HCEC 1CT (cell line): Measurements from ENCODE around the gene PFN1.
"Not testable (repeated sequence)": the region's sequence is repeated elsewhere in the genome, so short reads cannot be mapped to it uniquely, and the experiment has no call there.

ENCODE experiments used
- DNase-seq: peaks from one replicate; pipeline ENCODE4 v3.0.0-alpha.2; 2017

Gene PFN1

DNA sequence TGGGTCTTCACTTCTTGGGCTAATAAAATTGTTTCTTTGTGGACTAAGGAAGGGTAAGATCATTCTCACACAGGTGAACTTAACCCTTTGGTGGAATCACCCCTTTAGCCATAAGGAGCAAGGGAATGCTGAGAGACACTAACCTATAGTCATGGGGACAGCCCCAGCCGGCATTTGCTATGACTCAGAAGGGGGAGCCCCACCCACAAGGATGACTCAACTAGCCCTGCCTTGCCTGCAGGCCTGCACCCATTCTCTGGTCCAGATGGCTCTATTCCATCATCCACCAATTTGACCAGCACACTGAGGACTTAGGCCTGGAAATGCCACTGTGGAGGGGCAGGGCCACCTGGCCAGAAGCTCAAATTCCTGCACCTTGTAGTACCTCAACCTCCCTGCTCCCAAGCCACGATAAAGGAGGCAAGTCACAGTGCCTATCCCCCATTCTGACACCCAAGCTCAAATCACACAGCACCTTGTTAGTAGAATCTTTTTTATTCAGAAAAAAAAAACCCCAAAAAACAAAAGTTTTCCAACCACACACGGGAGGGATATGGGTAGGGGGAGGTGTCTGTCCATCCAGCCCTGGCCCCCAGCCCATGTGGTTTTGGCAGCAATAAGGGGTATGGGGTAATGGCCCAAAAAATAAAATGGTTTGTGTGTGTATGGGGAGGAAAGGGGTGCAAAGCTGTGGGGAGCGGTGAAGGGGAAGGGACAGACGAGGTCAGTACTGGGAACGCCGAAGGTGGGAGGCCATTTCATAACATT lies 3.0 kb downstream of the PFN1 start:
- peak; percentile 94 for DNase-seq

DNA sequence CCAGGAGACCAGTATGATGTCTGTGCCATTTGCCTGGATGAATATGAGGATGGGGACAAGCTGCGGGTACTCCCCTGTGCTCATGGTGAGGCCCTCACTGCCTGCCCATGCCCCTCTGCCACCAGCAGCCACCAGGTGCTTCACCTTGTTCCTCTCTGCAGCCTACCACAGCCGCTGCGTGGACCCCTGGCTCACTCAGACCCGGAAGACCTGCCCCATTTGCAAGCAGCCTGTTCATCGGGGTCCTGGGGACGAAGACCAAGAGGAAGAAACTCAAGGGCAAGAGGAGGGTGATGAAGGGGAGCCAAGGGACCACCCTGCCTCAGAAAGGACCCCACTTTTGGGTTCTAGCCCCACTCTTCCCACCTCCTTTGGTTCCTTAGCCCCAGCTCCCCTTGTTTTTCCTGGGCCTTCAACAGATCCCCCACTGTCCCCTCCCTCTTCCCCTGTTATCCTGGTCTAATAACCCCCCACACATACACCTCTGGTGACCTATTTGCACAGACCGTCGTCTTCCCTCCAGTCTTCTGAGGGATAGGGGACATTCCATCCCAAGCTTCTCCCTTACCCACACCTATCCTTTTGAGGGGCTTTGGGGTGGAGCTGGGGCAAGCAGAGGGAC lies 3.7 kb downstream of the PFN1 start:
- DNase-seq = no peak

DNA sequence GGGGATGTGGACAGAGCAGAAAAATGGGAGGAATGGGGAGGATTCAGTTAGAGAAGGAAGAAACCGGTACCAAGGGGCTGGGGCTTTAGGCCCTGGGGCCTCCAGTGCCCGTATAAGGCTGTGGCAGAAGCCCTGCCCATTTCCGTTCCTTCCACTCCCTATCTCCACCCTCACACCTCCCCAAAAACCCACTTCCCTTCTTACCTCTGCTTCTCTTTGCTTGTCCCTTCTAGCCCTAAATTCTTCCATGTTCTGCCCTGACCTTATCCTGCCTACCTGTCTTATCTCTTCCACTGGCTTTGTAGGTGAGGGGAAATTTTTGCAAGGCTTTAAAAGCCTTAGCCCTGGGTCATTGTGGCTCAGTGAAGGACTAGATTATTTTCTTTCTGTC lies 4.2 kb downstream of the PFN1 start:
- DNase-seq = no peak

DNA sequence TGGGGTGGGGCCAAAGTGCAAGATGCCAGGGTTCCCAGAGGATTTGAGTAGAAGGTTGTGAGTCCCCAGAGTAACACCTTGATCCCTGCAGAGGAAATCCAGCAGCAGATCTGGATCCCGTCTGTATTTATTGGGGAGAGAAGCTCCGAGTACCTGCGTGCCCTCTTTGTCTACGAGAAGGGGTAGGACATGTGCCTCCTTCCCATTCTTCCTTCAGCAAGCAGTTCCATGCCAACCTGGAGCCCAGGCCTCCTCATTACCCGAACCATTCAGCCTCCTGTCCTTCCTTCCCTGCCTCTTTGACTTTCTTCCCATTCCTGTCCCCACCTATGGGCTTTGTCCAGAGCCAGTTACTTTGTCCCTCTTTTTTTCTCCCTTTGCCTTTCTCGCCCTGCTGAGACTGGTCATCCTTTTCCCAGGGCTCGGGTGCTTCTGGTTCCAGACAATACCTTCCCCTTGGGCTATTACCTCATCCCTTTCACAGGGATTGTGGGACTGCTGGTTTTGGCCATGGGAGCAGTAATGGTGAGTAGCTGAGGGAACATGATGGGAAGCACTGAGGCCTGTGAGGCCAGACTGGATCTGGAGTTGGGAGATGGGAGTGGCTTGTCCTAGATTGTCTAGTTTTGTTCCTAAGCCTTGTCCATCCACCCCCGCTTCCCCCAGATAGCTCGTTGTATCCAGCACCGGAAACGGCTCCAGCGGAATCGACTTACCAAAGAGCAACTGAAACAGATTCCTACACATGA lies 5.4 kb downstream of the PFN1 start:
- no peak for DNase-seq

DNA sequence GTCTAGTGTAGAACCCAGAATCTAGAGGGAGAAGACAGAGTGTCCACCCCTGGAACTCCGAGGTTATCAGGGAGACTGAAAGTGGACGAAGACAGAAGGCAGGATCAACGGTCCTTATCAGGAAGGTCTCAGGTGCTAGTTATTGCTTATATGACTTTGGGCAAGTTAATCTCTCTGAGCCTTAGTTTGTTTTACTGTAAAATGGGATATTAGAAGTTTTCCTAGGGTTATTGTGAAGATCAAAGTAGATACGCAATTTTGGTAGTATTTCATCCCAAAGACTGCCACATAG lies 7.1 kb downstream of the PFN1 start:
- no peak for DNase-seq

DNA sequence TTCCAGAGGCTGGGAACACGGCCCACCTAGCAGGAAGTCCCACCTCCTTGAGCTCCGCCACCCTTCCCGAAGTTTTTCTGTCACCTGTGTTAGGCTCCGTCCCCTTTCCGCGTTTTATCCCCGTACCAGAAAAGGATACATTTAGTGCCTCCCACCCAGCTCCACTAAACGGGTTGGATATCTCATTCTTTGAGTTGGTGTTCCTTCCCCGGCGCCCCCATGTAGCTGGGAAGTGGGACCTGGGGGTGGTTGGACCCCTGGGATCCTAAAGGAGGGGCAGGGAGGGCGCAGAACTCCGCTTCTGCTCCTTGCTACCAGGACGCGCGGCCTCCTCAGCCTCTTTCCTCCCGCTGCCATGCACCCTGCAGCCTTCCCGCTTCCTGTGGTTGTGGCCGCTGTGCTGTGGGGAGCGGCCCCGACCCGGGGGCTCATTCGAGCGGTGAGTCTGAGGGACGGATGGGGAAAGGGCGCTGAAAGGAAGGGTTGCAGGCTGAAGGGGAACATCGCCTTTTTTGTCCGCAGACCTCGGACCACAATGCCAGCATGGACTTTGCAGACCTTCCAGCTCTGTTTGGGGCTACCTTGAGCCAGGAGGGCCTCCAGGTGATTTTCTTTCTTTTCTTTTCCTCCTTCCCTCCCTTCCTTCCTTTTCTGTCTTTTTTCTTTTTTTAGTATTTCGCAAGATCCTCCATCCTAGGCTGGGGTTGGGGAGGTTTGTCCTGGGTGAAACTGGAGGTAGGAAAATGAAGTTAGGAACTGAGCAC lies 7.6 kb downstream of the PFN1 start:
- DNase-seq = no peak

DNA sequence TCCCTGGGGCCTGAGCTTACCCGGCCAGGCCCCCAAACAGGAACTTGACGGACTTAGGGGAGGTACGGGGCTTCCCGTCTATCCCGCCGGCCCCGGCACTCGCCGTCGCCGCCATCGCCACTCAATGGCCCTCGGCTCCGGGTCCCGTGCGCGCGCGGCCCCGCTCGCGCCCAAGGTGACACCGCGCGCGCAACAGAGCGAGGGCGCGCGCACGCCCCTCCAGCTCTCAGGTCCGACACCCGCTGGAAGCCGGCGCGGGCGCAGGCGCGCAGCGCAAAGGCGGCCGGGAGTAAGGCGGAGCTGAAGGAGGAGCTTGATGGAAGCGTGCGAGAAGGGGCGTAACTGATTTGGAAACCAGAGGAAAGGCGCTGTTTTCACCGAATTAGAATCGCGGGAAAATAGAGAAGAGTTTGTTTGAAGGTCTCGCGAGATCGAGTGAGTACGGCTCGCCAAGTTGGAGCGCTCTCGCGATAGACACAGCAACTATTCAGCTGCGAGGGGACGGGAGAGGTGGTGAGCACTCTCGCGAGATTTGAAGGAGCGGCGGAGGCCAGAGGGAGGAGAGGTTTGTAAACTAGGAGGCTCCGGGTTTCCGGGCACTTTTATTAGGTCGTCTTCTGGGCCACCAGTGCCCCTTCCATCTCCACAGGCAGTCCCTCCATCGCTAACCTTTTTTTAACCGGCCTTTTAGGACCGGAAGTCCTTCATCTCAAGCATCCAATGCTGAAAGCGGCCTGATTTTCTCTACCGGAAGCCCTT lies 8.4 kb downstream of the PFN1 start, which contains the start of the genes RNF167 and SLC25A11:
RNF167 (plus strand) TSS at position 473 of the 759 bp plus-strand sequence. CDS start 642 bp downstream, outside the sequence.
SLC25A11 (minus strand) TSS at position 251 of the 759 bp plus-strand sequence; CDS start at position 115, 136 bp downstream.
- peak; percentile 100 for DNase-seq

DNA sequence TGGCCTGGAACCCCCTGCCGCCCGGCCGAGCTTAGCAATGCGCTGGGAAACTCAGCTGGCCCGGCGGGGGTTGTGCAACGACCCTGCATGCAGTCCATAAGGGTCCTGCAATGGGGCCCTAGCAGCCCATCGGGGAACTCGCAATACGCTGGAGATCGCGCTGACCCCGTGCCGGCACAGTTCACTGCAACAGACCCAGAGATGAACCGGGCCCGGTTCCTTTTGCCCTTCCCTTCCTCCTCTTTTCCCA lies 8.9 kb downstream of the PFN1 start:
- no peak for DNase-seq

DNA sequence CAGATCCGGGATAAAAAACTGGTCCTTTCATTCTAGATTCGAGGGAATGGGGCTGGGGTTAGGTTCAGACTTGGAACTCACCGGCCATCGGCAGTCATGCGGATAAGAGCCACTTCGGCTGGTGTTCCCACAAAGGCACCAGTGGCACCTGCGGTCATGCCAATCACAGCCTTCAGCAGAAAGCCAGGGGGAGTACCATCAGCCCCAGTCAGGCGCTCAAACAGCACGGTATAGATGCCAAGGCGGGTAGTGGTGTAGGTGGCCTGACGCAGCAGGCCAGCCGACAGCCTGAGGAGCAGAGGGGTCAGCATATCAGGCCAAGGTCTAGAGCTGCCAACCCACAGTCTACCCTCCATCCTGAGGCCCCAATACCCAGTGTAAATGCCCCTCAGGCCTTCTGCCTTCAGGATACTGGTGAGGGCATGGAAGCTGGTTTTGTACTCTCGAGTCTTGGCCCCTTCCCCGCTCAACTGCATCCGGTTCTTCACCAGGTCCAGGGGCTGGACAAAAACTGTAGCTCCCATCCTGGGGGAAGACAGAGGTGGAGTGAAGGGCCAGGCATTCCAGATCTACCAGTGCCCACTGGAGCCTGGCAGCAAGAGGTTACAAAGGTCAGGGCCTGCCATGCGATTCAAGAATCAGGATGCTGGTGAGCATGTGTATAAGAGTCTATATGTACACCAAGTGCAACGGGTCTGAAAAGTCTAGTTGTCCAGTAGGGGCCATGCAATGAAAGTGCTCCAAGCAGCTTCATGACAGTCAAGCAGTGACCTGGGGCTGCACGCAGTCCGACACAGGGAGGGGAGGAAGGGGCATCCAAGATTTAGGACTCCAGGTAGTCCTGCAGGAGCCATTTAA lies 9.4 kb downstream of the PFN1 start:
- DNase-seq = no peak

DNA sequence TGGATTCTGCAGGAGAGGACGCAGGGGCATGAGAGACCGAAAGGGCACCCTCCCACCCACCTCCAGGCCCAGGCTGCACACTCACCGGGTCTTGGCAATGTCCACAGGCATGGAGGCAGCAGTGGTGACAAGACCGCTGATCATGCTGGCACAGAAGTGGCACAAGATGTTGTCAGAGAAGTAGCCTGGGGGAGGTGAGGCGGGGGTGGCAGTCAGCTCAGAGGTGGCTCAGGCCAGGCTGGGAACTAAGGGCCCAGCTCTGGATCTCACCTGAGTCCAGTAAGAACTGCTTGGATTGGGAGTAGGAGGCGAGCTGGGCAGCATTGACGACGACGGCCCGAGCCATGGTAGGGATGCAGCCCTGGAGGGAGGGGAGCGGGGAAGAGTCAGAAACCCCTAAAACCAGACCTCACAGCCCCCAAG lies 10.2 kb downstream of the PFN1 start:
- no peak for DNase-seq

DNA sequence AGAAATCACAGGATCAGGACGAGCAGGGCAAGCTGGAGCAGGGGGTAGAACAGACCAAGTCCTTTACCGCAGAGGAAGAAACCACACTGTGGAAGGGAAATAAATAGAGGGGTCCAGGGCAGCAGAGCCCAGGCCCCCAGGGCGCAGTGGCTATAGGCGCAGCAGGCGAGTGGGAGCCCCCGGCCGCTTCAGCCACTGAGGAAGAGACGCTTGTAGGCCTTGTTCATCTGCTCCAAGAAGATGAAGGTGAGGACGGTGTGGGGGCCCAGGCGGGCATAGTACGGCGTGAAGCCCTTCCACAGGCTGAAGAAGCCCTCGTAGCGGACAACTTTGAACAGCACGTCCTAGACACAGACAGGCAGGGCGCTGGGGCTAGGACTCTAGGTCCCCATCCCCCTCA lies 10.8 kb downstream of the PFN1 start:
- no peak for DNase-seq

DNA sequence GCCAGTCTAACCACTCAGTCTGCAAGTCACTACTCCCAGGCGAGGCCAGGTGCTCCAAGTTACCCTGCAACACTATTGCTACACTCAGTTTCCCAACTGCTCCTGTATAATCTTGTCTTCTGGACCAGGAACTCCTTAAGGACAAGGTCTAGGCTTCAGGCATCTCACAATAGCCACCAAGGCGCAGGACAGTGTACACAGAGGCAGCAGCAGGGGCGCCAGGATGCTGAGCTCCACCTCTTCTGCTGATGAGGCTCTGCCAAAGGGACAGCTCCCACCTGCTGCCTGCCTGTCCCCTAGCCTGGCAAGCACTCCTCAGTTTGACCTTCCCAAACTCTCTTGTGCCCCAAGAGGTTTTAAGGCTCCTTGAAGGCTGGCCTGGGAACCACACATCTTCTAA lies 11.9 kb downstream of the PFN1 start:
- DNase-seq = no peak

DNA sequence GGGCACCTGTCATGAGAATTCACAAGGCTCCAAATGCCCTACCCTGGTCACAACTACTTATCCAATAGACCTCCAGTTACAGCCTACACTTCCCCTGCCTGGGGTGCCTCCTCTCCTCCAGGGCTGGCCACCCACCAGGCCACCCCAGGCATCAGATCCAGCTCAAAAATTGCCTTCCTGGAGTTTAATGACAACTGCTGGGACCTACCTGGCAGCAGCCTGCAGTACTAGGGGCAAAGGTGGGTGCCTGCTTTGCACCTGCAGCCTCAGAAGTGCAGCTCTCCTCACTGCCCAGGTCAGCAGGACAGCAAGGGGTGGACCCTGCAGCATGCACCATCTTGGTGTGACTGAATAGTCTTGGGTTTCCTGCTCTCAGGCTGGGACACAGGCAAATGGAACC lies 12.7 kb downstream of the PFN1 start:
- DNase-seq = no peak

DNA sequence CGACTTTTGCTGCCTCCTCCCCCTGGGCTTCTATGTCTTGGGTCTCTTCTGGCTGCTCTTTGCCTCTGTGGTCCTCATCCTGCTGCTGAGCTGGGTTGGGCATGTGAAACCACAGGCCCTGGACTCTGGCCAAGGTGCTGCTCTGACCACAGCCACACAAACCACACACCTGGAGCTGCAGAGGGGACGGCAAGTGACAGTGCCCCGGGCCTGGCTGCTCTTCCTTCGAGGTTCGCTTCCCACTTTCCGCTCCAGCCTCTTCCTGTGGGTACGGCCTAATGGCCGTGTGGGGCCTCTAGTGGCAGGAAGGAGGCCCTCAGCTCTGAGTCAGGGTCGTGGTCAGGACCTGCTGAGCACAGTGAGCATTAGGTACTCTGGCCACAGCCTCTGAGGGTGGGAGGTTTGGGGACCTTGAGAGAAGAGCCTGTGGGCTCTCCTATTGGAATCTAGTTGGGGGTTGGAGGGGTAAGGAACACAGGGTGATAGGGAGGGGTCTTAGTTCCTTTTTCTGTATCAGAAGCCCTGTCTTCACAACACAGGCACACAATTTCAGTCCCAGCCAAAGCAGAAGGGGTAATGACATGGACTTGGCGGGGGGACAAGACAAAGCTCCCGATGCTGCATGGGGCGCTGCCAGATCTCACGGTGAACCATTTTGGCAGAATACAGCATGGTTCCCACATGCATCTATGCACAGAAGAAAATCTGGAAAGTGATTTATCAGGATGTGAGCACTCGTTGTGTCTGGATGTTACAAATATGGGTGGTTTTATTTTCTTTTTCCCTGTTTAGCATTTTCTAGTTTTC lies 14.0 kb downstream of the PFN1 start:
- peak; percentile 57 for DNase-seq

DNA sequence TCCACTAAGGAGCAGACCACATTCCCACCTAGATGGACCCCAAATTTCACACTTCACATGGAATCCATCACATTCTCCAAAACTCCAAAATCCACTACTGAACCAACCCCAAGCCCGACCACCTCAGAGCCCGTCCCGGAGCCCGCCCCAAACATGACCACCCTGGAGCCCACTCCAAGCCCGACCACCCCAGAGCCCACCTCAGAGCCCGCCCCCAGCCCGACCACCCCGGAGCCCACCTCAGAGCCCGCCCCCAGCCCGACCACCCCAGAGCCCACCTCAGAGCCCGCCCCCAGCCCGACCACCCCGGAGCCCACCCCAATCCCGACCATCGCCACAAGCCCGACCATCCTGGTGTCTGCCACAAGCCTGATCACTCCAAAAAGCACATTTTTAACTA lies 14.7 kb downstream of the PFN1 start:
- DNase-seq = no peak

DNA sequence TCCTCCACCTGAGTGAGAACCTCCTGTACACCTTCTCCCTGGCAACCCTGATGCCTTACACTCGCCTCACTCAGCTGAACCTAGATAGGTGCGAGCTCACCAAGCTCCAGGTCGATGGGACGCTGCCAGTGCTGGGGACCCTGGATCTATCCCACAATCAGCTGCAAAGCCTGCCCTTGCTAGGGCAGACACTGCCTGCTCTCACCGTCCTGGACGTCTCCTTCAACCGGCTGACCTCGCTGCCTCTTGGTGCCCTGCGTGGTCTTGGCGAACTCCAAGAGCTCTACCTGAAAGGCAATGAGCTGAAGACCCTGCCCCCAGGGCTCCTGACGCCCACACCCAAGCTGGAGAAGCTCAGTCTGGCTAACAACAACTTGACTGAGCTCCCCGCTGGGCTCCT lies 15.6 kb downstream of the PFN1 start:
- DNase-seq = no peak

DNA sequence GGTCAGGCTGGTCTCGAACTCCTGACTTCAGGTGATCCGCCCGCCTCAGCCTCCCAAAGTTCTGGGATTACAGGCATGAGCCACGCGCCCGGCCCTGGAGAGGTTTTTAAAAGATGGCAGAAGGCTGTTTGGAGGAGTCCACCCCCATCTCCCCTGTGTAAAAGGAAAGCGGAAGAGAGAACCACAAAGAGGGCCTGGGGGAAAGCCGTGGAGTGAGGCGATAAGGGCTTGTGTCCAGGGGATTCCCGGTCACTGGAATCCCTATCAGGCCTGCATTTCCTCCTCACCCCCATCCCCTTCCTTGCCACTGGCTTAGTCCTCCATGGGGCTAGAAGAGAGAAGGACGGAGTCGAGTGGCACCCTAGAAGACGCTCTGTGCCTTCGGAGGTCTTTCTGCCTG lies 16.4 kb downstream of the PFN1 start, which contains the start of gene GP1BA:
GP1BA (plus strand) TSS at position 315 of the 400 bp plus-strand sequence. CDS start 328 bp downstream, outside the sequence.
- DNase-seq = no peak

DNA sequence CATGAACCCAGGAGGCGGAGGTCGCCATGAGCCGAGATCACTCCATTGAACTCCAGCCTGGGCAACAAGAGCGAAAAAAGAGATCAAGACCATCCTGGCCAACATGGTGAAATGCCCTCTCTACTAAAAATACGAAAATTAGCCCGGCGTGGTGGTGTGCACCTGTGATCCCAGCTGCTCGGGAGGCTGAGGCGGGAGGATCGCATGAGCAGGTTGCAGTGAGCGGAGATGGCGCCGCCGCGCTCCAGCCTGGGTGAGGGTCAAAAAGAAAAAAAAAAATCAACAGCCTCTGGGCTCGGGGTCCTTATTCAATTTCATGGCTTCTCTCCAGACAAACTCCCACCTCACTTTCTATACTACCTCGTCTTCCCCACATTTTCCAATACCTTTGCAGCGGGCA lies 19.4 kb downstream of the PFN1 start:
- no peak for DNase-seq

DNA sequence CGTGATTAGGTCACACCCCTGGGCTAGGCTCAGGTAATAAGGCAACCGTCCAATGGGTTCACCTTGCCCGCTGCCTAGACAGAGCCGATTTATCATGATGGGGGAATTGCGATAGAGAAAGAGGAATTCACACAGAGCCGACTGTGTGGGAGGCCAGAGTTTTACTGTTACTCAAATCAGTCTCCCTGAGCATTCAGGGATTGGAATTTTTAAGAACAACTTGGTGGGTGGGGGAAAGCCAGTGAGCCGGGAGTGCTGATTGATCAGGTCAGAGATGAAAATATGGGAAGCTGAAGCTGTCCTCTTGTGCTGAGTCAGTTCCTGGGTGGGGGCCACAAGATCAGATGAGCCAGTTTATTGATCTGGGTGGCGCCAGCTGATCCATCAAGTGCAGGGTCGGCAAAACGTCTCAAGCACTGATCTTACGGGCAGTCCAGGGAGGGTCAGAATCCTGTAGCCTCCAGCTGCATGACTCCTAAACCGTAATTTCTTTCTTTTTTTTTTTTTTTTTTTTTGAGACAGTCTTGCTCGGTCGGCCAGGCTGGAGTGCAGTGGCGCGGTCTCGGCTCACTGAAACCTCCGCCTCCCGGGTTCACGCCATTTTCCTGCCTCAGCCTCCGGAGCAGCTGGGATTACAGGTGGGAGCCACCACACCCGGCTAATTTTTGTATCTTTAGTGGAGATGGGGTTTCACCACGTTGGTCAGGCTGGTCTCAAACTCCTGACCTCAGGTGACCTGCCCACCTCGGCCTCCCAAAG lies 21.6 kb downstream of the PFN1 start:
- DNase-seq = not testable (repeated sequence)

DNA sequence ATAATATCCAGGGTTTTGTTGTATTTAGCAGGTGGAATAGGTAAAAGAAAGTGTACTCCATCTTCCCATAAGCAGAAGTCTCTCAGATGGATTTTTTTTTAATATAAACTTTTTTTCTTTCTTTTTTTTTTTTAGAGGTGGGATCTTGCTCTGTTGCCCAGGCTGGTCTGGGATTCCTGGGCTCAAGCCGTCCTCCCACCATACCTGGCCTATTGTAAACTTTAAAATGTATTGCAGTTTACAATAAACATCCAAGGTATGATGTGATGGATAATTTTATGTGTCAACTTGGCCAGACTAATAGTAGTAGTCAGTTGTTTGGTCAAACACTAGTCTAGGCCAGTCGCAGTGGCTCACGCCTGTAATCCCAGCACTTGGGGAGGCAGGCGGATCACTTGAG lies 27.0 kb downstream of the PFN1 start:
- no peak for DNase-seq
